ENCODE results near the gene BCL2. TPM values are rescaled to one million over a fixed set of nuclear protein-coding genes. Genes with fewer than 3 reads are reported as not detected.

Gene BCL2
- total RNA-seq, 1 experiment from 2014 or later, result 1.5 TPM

DNA sequence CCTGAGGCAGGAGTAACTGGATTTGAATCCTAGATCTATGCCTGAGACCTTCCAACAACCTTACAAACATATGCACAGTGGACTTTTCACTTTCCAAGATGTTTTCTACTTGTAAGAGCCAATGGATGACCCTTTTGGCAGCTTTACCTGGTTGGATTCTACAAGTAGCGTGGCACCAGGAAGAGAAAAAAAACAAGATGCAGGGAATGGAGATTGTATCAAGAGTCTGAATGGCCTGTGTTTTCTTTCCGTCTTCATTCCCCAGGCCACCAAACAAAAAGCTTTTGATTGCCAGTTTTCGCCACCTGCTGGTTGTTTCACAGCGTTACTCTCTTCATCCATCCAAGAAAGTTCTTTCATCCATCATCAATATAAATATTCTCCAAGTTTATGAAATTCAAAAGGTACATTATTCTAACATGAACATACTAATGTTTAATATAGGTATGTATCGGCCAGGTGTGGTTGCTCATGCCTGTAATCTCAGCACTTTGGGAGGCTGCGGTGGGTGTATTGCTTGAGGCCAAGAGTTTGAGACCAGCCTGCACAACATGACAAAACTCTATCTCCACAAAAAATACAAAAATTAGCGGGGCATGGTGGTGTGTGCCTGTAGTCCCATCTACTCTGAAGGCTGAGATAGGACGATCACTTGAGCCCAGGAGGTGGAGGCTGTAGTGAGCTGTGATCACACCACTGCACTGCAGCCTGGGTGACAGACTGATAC lies 3.5 kb upstream of the BCL2 start:
- H3K79me2 ChIP-seq (ENCODE audit: low read length), result no peaks in the 10 kb centered on the region
- H3K36me3 ChIP-seq (ENCODE audit: low read depth, low read length), result no peaks in the 10 kb centered on the region
- no peaks in the 10 kb centered on the region for H3K9me3 ChIP-seq (ENCODE audit: low read length)
- peak overlapping the region; percentile 42; the same call in 1 of the 2 replicates for H3K4me2 ChIP-seq (ENCODE audit: low read length)
- peak overlapping the region; percentile 51; the same call in 1 of the 2 replicates for H2AFZ ChIP-seq (ENCODE audit: low read length)
- intact Hi-C loops (cut with micrococcal nuclease), result loop anchor here (1.0 to 10.0 kb wide), 5 partner anchors 86 to 738 kb away; no protein-coding TSS in a partner anchor
- H3K9ac ChIP-seq (ENCODE audit: low read length), result no peak overlapping the region
- DNase-seq (peak; percentile 76), ATAC-seq (peak; percentile 18; the same call in 1 of the 2 replicates)
- BruUV-seq (replicated peaks), result no TSS peak
- CTCF ChIA-PET, result interaction anchor here (0.6 to 1.7 kb wide), 5 partner anchors 116 to 343 kb away, joined by 3 to 8 read pairs (median 6); no protein-coding TSS in a partner anchor
- POLR2A ChIA-PET (ENCODE audit: unreplicated experiment), result interaction anchor here (0.7 kb wide), 1 partner anchor 359 kb away, joined by 3 read pairs; no protein-coding TSS in a partner anchor
- H3K27ac ChIP-seq (ENCODE audit: low read length), result no peak overlapping the region
- no peaks in the 10 kb centered on the region for H4K20me1 ChIP-seq (ENCODE audit: low read length)
- peaks cover 12% of the 10 kb centered on the region; the same call in 1 of the 2 replicates for H3K4me1 ChIP-seq (ENCODE audit: insufficient read depth, low read length)
- H3K9me2 ChIP-seq (replicated peaks; ENCODE audit: low read length), result no peaks in the 10 kb centered on the region
- H3F3A ChIP-seq (ENCODE audit: low read length, unreplicated experiment), result no peaks in the 10 kb centered on the region
- H3K4me3 ChIP-seq (ENCODE audit: low read length), result no peak overlapping the region
- H3K27me3 ChIP-seq (ENCODE audit: low read length), result no peaks in the 10 kb centered on the region
- TF ChIP-seq CTCF (conservative IDR thresholded peaks at IDR 0.05; ENCODE audit: low read depth, low read length) (peak; percentile 82), EZH2 (IDR thresholded peaks at IDR 0.05; ENCODE audit: low read length, unreplicated experiment) (no peak)

DNA sequence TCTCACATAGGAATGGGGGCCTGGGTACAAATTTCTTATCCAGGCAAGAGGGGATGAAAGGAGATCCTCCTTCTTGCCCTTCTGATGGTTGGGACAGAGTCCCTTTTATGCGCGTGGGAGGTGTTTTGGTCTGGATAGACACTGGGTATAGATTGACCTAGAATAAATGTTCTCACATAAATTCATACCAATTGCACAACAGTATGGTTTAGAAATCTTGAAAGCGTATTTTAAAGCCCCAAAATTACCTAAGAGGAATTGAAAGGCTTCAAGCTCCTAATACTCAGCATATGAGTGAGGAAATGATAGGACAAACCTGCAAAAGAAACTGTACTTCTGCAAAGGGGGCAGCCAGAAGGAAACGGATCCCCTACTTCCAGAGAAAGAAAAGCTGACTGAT lies 2.6 kb upstream of the BCL2 start:
- Histone ChIP-seq H2AFZ (ENCODE audit: low read length) (no peak overlapping the region), H3K27me3 (ENCODE audit: low read length) (no peaks in the 10 kb centered on the region), H4K20me1 (ENCODE audit: low read length) (no peaks in the 10 kb centered on the region), H3K4me1 (ENCODE audit: insufficient read depth, low read length) (peaks cover 12% of the 10 kb centered on the region; the same call in 1 of the 2 replicates), H3K36me3 (ENCODE audit: low read depth, low read length) (no peaks in the 10 kb centered on the region), H3K9ac (ENCODE audit: low read length) (no peak overlapping the region), H3K4me2 (ENCODE audit: low read length) (no peak overlapping the region), H3K27ac (ENCODE audit: low read length) (no peak overlapping the region), H3K79me2 (ENCODE audit: low read length) (no peaks in the 10 kb centered on the region), H3K9me3 (ENCODE audit: low read length) (no peaks in the 10 kb centered on the region), H3F3A (ENCODE audit: low read length, unreplicated experiment) (no peaks in the 10 kb centered on the region), H3K4me3 (ENCODE audit: low read length) (no peak overlapping the region), H3K9me2 (replicated peaks; ENCODE audit: low read length) (no peaks in the 10 kb centered on the region)
- no TSS peak for BruUV-seq (replicated peaks)
- DNase-seq, result no peak
- no peak for ATAC-seq
- TF ChIP-seq EZH2phosphoT487 (IDR thresholded peaks at IDR 0.05; ENCODE audit: borderline replicate concordance, low read length), result no peak
- no peak for TF ChIP-seq CTCF (conservative IDR thresholded peaks at IDR 0.05; ENCODE audit: low read depth, low read length)
- TF ChIP-seq EZH2 (IDR thresholded peaks at IDR 0.05; ENCODE audit: low read length, unreplicated experiment), result no peak
- intact Hi-C loops (cut with micrococcal nuclease), result loop anchor here (2.0 to 10.0 kb wide), 3 partner anchors 85 to 737 kb away; no protein-coding TSS in a partner anchor
- POLR2A ChIA-PET (ENCODE audit: unreplicated experiment), result no interaction called here
- CTCF ChIA-PET, result no interaction called here

DNA sequence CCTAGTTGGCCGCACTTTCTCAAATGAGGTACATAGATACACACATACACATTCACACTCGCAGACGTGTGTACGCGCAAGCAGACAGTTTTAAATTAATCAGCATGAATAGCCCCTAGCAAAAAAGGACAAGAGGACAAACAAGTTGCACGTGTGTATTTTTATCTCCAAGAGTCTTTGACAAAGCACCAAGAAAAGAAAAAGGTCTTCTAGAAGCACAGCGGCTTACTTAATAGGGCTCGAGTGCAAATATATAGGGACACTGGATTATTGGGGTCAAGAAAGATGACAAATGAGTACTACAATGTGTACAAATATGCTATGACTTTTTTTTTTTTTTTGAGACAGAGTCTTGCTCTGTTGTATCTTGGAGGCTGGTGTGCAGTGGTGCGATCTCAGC lies 1.7 kb upstream of the BCL2 start:
- no peaks in the 10 kb centered on the region for H3K9me2 ChIP-seq (replicated peaks; ENCODE audit: low read length)
- H3K4me1 ChIP-seq (ENCODE audit: insufficient read depth, low read length), result peaks cover 21% of the 10 kb centered on the region
- TF ChIP-seq EZH2 (IDR thresholded peaks at IDR 0.05; ENCODE audit: low read length, unreplicated experiment), result no peak
- TF ChIP-seq EZH2phosphoT487 (IDR thresholded peaks at IDR 0.05; ENCODE audit: borderline replicate concordance, low read length), result no peak
- TF ChIP-seq CTCF (conservative IDR thresholded peaks at IDR 0.05; ENCODE audit: low read depth, low read length), result no peak
- H3K4me2 ChIP-seq (ENCODE audit: low read length), result peak overlapping the region; percentile 83
- no peaks in the 10 kb centered on the region for H3F3A ChIP-seq (ENCODE audit: low read length, unreplicated experiment)
- H3K79me2 ChIP-seq (ENCODE audit: low read length), result no peaks in the 10 kb centered on the region
- no peaks in the 10 kb centered on the region for H4K20me1 ChIP-seq (ENCODE audit: low read length)
- peak overlapping the region; percentile 67 for H3K4me3 ChIP-seq (ENCODE audit: low read length)
- CTCF ChIA-PET, result no interaction called here
- no TSS peak for BruUV-seq (replicated peaks)
- POLR2A ChIA-PET (ENCODE audit: unreplicated experiment), result no interaction called here
- peak overlapping the region; percentile 74; the same call in 1 of the 2 replicates for H3K9ac ChIP-seq (ENCODE audit: low read length)
- intact Hi-C loops (cut with micrococcal nuclease), result loop anchor here (5.0 to 10.0 kb wide), 2 partner anchors 84 to 736 kb away; no protein-coding TSS in a partner anchor
- H2AFZ ChIP-seq (ENCODE audit: low read length), result peak overlapping the region; percentile 76
- no peaks in the 10 kb centered on the region for H3K27me3 ChIP-seq (ENCODE audit: low read length)
- no peaks in the 10 kb centered on the region for H3K36me3 ChIP-seq (ENCODE audit: low read depth, low read length)
- no peak overlapping the region for H3K27ac ChIP-seq (ENCODE audit: low read length)
- no peaks in the 10 kb centered on the region for H3K9me3 ChIP-seq (ENCODE audit: low read length)
- DNase-seq (no peak), ATAC-seq (no peak)
